PC-3 (cell line): Measurements from ENCODE around the gene CTDSP2.

Source experiments
- EZH2 ChIP-seq: fragments of 300-600 bp; sonication (generic); IDR thresholded peaks from one replicate; pipeline ENCODE4 v1.6.1; 2017; ENCODE audit warnings: antibody characterized with exemption, mild to moderate bottlenecking, low read length; ENCODE audit not compliant: unreplicated experiment
- EZH2phosphoT487 ChIP-seq: fragments of 300-600 bp; sonication (generic); IDR thresholded peaks from 2 replicates; pipeline ENCODE4 v1.6.1; 2018; ENCODE audit warnings: mild to moderate bottlenecking, antibody characterized with exemption, low read length, borderline replicate concordance
- TF ChIP-seq, protein P1 (sequence below): fragments of 300-600 bp; sonication (generic); conservative IDR thresholded peaks from 2 replicates; pipeline ENCODE4 v1.5.1; 2017; ENCODE audit warnings: antibody characterized with exemption, low read depth, mild to moderate bottlenecking, low read length

DNA sequence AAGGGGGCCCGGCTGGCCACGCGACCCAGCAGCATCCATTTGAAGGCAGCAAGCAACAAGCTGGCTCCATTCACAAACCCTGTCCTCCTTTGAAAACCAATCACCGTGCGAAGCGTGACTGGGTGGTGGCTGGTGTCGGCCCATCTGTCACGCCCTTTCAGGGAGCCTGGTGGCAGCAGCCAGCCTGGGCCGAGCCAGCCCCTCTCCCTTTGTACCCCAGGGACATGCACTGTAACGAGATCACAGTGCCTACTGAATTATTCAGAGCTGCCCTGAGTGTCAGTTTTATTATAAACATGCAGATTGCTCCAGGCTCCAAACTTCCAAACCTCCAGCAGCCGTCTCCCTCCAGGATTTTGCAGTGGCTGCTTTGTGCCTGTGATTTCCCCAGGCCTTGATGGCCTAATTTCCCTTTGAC lies 22.3 kb upstream of the CTDSP2 start:
- TF ChIP-seq, protein P1, sequence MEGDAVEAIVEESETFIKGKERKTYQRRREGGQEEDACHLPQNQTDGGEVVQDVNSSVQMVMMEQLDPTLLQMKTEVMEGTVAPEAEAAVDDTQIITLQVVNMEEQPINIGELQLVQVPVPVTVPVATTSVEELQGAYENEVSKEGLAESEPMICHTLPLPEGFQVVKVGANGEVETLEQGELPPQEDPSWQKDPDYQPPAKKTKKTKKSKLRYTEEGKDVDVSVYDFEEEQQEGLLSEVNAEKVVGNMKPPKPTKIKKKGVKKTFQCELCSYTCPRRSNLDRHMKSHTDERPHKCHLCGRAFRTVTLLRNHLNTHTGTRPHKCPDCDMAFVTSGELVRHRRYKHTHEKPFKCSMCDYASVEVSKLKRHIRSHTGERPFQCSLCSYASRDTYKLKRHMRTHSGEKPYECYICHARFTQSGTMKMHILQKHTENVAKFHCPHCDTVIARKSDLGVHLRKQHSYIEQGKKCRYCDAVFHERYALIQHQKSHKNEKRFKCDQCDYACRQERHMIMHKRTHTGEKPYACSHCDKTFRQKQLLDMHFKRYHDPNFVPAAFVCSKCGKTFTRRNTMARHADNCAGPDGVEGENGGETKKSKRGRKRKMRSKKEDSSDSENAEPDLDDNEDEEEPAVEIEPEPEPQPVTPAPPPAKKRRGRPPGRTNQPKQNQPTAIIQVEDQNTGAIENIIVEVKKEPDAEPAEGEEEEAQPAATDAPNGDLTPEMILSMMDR: no peak
- no peak for TF ChIP-seq EZH2phosphoT487
- no peak for TF ChIP-seq EZH2
